OCI-M1 (cell line): Measurements from ENCODE around the gene RBP5.

Source experiments
- DNase-seq: peaks from one replicate; lab custom pipeline; 2025; lab: John Stamatoyannopoulos, UW

Gene RBP5

GRCh38 chr12:7073946-7074345 is 54.7 kb downstream of the RBP5 start:
- DNase-seq: no peak
